ENCODE results near the gene ANKRD9. TPM values are rescaled to one million over a fixed set of nuclear protein-coding genes. Genes with fewer than 3 reads are reported as not detected.

Gene ANKRD9
- total RNA-seq, 1 experiment from 2014 or later: 29.8 TPM

GRCh38 chr14:102464006-102464405 lies 45.6 kb downstream of the ANKRD9 start:
- Mint-ChIP-seq H3K36me3 (ENCODE audit: insufficient read depth in 1 of 3, low read depth in 3 of 3) (peaks cover 0 to 18% (median 4%) of the 10 kb centered on the region in 3 experiments; a peak in 4 of 7 replicates), H3K9me3 (no peaks in the 10 kb centered on the region), H3K4me3 (no peak overlapping the region), H3K27me3 (ENCODE audit: low read depth) (no peaks in the 10 kb centered on the region), H3K27ac (peak overlapping the region in 1 of 3 experiments; percentile 35; a peak in 1 of 7 replicates), H3K4me1 (no peaks in the 10 kb centered on the region)
- WGBS (ENCODE audit: extremely low coverage, insufficient read length, low lambda C conversion rate): no CpG with 5 or more reads among the region's 4 CpGs
- H3K23ac ChIP-seq (ENCODE audit: insufficient read length, low read depth, low read length): no peak overlapping the region
- no peak overlapping the region for H2BK20ac ChIP-seq (ENCODE audit: low read depth, low read length, poor library complexity, severe bottlenecking)
- no peaks in the 10 kb centered on the region for H3K23me2 ChIP-seq (ENCODE audit: insufficient read length, low read depth, low read length, poor library complexity, severe bottlenecking)
- no peaks in the 10 kb centered on the region for H3K9me3 ChIP-seq (ENCODE audit: control insufficient read depth, low read depth, low read length)
- no peak overlapping the region for H4K8ac ChIP-seq (replicated peaks; ENCODE audit: insufficient read length, low read depth, low read length)
- no peak overlapping the region for H3K27ac ChIP-seq (ENCODE audit: insufficient read length, low read depth, low read length)
- H3K4me2 ChIP-seq (ENCODE audit: insufficient read depth, insufficient read length, low read length): no peak overlapping the region
- TF ChIP-seq CTCF (conservative IDR thresholded peaks at IDR 0.05): no peak
- H4K20me1 ChIP-seq (ENCODE audit: control insufficient read depth, insufficient read depth, insufficient read length): no peaks in the 10 kb centered on the region
- H2AFZ ChIP-seq (ENCODE audit: low read length): no peak overlapping the region
- no peak overlapping the region for H2BK120ac ChIP-seq (ENCODE audit: low read depth, low read length, poor library complexity, severe bottlenecking)
- DNase-seq: no peak
- no peak overlapping the region for H3K56ac ChIP-seq (ENCODE audit: insufficient read length, low read depth, low read length)
- H3K14ac ChIP-seq (ENCODE audit: insufficient read depth, low read length): no peak overlapping the region
- H4K91ac ChIP-seq (ENCODE audit: insufficient read length, low read depth, low read length): no peak overlapping the region
- no peak overlapping the region for H4K5ac ChIP-seq (ENCODE audit: insufficient read length, low read depth, low read length)
- H3K4ac ChIP-seq (ENCODE audit: low read depth, low read length): no peak overlapping the region
- no peaks in the 10 kb centered on the region for H3K27me3 ChIP-seq (ENCODE audit: insufficient read depth, low read length)
- no peaks in the 10 kb centered on the region; the same call in 1 of the 2 replicates for H3K79me2 ChIP-seq (ENCODE audit: insufficient read depth, low read length)
- H2AK5ac ChIP-seq (ENCODE audit: insufficient read length, low read length): no peak overlapping the region
- no peak overlapping the region for H3T11ph ChIP-seq (ENCODE audit: low read length)
- H3K9ac ChIP-seq (ENCODE audit: extremely low read depth, insufficient read length, low read length): no peak overlapping the region
- H2BK12ac ChIP-seq (ENCODE audit: insufficient read length, low read depth, low read length): no peak overlapping the region
- H3K4me1 ChIP-seq (ENCODE audit: insufficient read depth, low read length): no peaks in the 10 kb centered on the region
- no peak overlapping the region for H2BK15ac ChIP-seq (ENCODE audit: low read depth, low read length)
- no peaks in the 10 kb centered on the region for H3K79me1 ChIP-seq (ENCODE audit: insufficient read depth, low read depth, low read length, poor library complexity, severe bottlenecking)
- no peak overlapping the region for H3K18ac ChIP-seq (ENCODE audit: insufficient read length, low read depth, low read length)
- H2BK5ac ChIP-seq (ENCODE audit: insufficient read length, low read length): no peak overlapping the region

Data from H9 (cell line).